ENCODE measurements around the gene FTSJ3.

FTSJ3 gene

GRCh38 chr17:63774141-63774968 is 53.1 kb downstream of the FTSJ3 start, which contains the start of gene DDX42:
DDX42 (plus strand) TSS chr17:63774170; CDS start chr17:63787050, 12,880 bp downstream.
- no peak for FAIRE-seq
- DNase-seq (ENCODE audit: insufficient read length, low spot score), result peak; percentile 44
- TF ChIP-seq POLR2A (IDR thresholded peaks at IDR 0.05; ENCODE audit: low read depth, low read length), result peak; percentile 87

DNA sequence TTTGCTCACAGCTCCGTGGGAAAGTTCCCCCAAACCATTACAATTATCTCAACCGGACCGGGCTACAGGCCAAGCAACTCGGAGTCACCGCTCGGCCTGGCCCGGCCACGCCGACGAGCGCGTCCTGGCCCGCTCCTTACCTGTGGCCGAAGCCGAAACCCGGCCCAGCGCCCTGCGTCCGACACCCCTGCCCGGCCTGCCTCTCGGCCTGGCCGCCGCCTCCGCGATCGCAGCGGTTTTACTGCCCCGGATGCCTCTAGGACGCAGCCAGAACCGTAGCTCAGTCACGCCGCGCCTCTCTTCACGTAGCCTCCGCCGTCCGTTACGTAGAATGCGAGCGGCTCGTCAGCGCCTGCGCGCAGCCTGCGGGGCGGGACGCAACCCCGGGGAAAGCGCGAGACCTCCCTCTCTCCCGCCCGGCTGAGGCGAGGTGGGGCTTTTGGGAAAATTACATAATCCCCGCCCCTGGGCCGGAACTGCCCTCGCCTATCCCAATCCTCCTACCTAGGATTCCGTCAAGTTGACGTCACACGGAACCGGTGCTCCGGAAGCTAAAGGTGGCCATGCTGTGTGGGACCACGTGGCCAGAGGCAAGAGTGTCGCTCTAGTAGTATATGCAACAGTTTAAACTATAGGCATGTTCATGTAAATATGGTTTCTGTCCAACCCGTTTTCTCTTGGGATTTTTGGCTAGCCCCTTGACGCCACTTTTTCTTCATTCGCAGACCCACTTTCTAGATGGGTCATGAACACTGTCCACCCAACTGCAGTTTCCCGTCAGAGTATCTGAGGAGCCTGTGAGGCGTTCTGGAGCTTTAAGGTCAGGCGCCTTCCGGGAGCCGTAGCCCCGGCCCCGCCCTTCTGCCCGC is 54.0 kb downstream of the FTSJ3 start, which contains the start of gene CCDC47:
TSS of gene CCDC47 (minus strand) at position 326 of the 869 bp plus-strand sequence. CDS start 7,422 bp downstream, outside the sequence.
- DNase-seq (ENCODE audit: insufficient read length, low spot score), result peak; percentile 98
- peak; percentile 97 for TF ChIP-seq POLR2A (IDR thresholded peaks at IDR 0.05; ENCODE audit: low read depth, low read length)
- FAIRE-seq, result peak; percentile 96

DNA sequence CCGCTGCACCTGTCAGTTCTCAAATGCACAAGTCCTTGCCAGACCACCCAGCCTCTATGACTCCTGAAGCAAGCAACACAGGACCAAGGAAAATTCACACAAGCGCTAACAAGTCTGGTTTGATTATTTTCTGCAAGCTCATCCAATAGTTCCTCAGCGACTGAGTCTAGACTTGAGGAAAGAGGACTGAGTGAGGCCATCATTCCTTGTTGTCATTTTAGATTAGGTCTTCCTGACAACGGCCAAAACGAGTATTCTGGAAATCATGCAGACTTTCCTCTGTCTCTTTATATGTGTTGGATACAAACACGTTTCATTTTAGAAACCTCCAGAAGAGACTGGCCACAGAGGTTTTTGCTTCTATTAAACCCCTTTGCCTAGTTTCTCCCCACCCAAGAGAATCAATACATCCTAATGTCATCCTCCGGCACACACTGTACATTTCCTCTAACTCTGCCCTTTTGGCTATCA is 54.6 kb downstream of the FTSJ3 start:
- FAIRE-seq (no peak), DNase-seq (ENCODE audit: insufficient read length, low spot score) (no peak)
- TF ChIP-seq POLR2A (IDR thresholded peaks at IDR 0.05; ENCODE audit: low read depth, low read length), result no peak
